SK-N-SH (cell line): ENCODE measurements around the gene HMGXB3. TPM values are rescaled to one million over a fixed set of nuclear protein-coding genes. Genes with fewer than 3 reads are reported as not detected.

ENCODE experiments used
- CTCF ChIA-PET: fragments of 300-600, 350-600 bp; formaldehyde crosslinking; extraction: SDS; loops from one replicate; lab custom pipeline; 2021; lab: Yijun Ruan, JAX
- POLR2A ChIA-PET: fragments of 350-600 bp; sonication (Branson Sonifier 250); formaldehyde crosslinking; extraction: SDS; loops from one replicate; lab custom pipeline; 2020; ENCODE audit warnings: antibody characterized with exemption, inconsistent platforms; lab: Yijun Ruan, JAX
- DNase-seq: peaks from one replicate; pipeline ENCODE4 v3.0.0; 2012
- H2AFZ ChIP-seq: fragments of 200-600 bp; sonication (generic); 2 replicates; pipeline ENCODE4 v1.8.1; 2016; ENCODE audit warnings: antibody characterized with exemption, mild to moderate bottlenecking, low read depth
- H3F3A ChIP-seq: fragments of 200-600 bp; sonication (generic); replicated peaks from 2 replicates; pipeline ENCODE3; 2016; ENCODE audit warnings: antibody characterized with exemption, mild to moderate bottlenecking; ENCODE audit not compliant: insufficient read depth
- H3K27ac ChIP-seq, 2 experiments: fragments of 200-500 bp in 1 of 2; fragments of 200-600 bp in 1 of 2; sonication (Bioruptor generic) in 1 of 2; sonication (generic), shearing (Covaris generic) in 1 of 2; 2 replicates each; pipeline versions ENCODE4 v1.5.1 to v1.6.1; 2014 to 2016; ENCODE audit warnings: low read depth in 2 of 2, inconsistent platforms in 1 of 2, low read length in 1 of 2, mild to moderate bottlenecking in 1 of 2, mixed read lengths in 1 of 2
- H3K27me3 ChIP-seq: fragments of 200-600 bp; sonication (generic), shearing (Covaris generic); 2 replicates; pipeline ENCODE4 v1.6.1; 2016; ENCODE audit warnings: mixed run types; ENCODE audit not compliant: insufficient read depth
- H3K36me3 ChIP-seq, 2 experiments: fragments of 200-500 bp in 1 of 2; fragments of 200-600 bp in 1 of 2; sonication (Bioruptor generic) in 1 of 2; sonication (generic) in 1 of 2; replicated peaks in 1 of 2; 2 replicates each; pipeline versions ENCODE3 to v1.5.1; 2014 to 2016; ENCODE audit warnings: low read length in 1 of 2, mild to moderate bottlenecking in 1 of 2; ENCODE audit not compliant: insufficient read depth in 2 of 2, control insufficient read depth in 1 of 2
- H3K4me1 ChIP-seq, 2 experiments: fragments of 200-500 bp in 1 of 2; fragments of 200-600 bp in 1 of 2; sonication (Bioruptor generic) in 1 of 2; sonication (generic), shearing (Covaris generic) in 1 of 2; 2 replicates each; pipeline versions ENCODE4 v1.5.1 to v1.6.1; 2014 to 2016; ENCODE audit warnings: low read depth in 1 of 2, low read length in 1 of 2, mixed run types in 1 of 2; ENCODE audit not compliant: insufficient read depth in 2 of 2, control insufficient read depth in 1 of 2
- H3K4me2 ChIP-seq: fragments of 200-600 bp; sonication (generic), shearing (Covaris generic); 2 replicates; pipeline ENCODE4 v1.6.1; 2017; ENCODE audit warnings: mixed run types
- H3K4me3 ChIP-seq, 2 experiments: fragments of 200-500 bp in 1 of 2; fragments of 200-600 bp in 1 of 2; sonication (Bioruptor generic) in 1 of 2; sonication (generic), shearing (Covaris generic) in 1 of 2; 2 replicates each; pipeline versions ENCODE4 v1.5.1 to v1.8.1; 2014 to 2016; ENCODE audit warnings: low read depth in 2 of 2, inconsistent platforms in 1 of 2, low read length in 1 of 2, mild to moderate bottlenecking in 1 of 2, mixed read lengths in 1 of 2, moderate library complexity in 1 of 2
- H3K79me2 ChIP-seq: fragments of 200-600 bp; sonication (generic); 2 replicates; pipeline ENCODE4 v1.8.1; 2017; ENCODE audit warnings: mild to moderate bottlenecking; ENCODE audit not compliant: insufficient read depth
- H3K9ac ChIP-seq: fragments of 200-600 bp; sonication (generic); 2 replicates; pipeline ENCODE4 v1.6.1; 2017; ENCODE audit warnings: mixed run types
- H3K9me2 ChIP-seq: fragments of 200-600 bp; sonication (generic); 2 replicates; pipeline ENCODE4 v1.6.1; 2017; ENCODE audit warnings: mixed run types
- H3K9me3 ChIP-seq: fragments of 200-600 bp; sonication (generic); 2 replicates; pipeline ENCODE4 v1.6.1; 2017; ENCODE audit warnings: mixed run types, mild to moderate bottlenecking, moderate library complexity
- H4K20me1 ChIP-seq: fragments of 200-600 bp; sonication (generic); 2 replicates; pipeline ENCODE4 v1.6.1; 2017; ENCODE audit warnings: mild to moderate bottlenecking, mixed run types; ENCODE audit not compliant: insufficient read depth
- CHD2 ChIP-seq: fragments of 150-350 bp; IDR thresholded peaks from 2 replicates; pipeline ENCODE4 v1.6.1; 2018; ENCODE audit warnings: low read length; ENCODE audit not compliant: partially characterized antibody
- EP300 ChIP-seq, 2 experiments: IDR thresholded peaks; 2 replicates each; pipeline versions ENCODE4 v1.4.0 to v1.6.1; 2012; ENCODE audit warnings: borderline replicate concordance in 1 of 2, low read depth in 1 of 2, low read length in 1 of 2
- FOXJ3 ChIP-seq: sonication (generic); formaldehyde crosslinking; IDR thresholded peaks from 2 replicates; pipeline ENCODE4 v1.5.1; 2020; ENCODE audit warnings: mild to moderate bottlenecking, missing genetic modification reagents
- GATA2 ChIP-seq: sonication (generic); formaldehyde crosslinking; IDR thresholded peaks from 2 replicates; pipeline ENCODE4 v1.5.0; 2020; ENCODE audit warnings: mild to moderate bottlenecking, missing genetic modification reagents
- JUND ChIP-seq: IDR thresholded peaks from 2 replicates; pipeline ENCODE4 v1.4.0; 2012
- MEF2A ChIP-seq: IDR thresholded peaks from 2 replicates; pipeline ENCODE4 v1.4.0; 2012; ENCODE audit warnings: low read depth, borderline replicate concordance
- NFIC ChIP-seq: IDR thresholded peaks from 2 replicates; pipeline ENCODE4 v1.4.0; 2012; ENCODE audit warnings: borderline replicate concordance
- TCF12 ChIP-seq: IDR thresholded peaks from 2 replicates; pipeline ENCODE4 v1.4.0; 2012
- TEAD4 ChIP-seq: IDR thresholded peaks from 2 replicates; pipeline ENCODE4 v1.4.0; 2012; ENCODE audit warnings: mild to moderate bottlenecking, borderline replicate concordance; ENCODE audit not compliant: insufficient read depth
- YY1 ChIP-seq: IDR thresholded peaks from 2 replicates; pipeline ENCODE4 v1.4.0; 2012; ENCODE audit warnings: low read depth, mild to moderate bottlenecking
- WGBS: methylation state at CpG from one replicate; pipeline ENCODE4 v1.1.6; 2017; ENCODE audit warnings: low lambda C conversion rate; 5-methylcytosine and 5-hydroxymethylcytosine counted together
- polyA plus RNA-seq, 3 experiments: library from polyadenylated mRNA; depleted of rRNA; stranded (reverse); fragments of >200 nt; gene quantifications; 2 replicates each; pipeline ENCODE4 v1.2.3, GENCODE V29; 2012
- TF ChIP-seq, protein P1 (sequence below): fragments of 150-350 bp; IDR thresholded peaks from 2 replicates; pipeline ENCODE4 v1.6.1; 2016; ENCODE audit warnings: mild to moderate bottlenecking, low read depth, low read length
- TF ChIP-seq, protein P2 (sequence below): IDR thresholded peaks from 2 replicates; pipeline ENCODE4 v1.4.0; 2012; ENCODE audit warnings: low read depth
- TF ChIP-seq, protein P3 (sequence below): IDR thresholded peaks from 2 replicates; pipeline ENCODE4 v1.4.0; 2012; ENCODE audit warnings: low read depth, borderline replicate concordance

The HMGXB3 gene
- polyA plus RNA-seq, 1 of the 3 experiments (the other 2 are of a cell fraction): 28.8 TPM

DNA sequence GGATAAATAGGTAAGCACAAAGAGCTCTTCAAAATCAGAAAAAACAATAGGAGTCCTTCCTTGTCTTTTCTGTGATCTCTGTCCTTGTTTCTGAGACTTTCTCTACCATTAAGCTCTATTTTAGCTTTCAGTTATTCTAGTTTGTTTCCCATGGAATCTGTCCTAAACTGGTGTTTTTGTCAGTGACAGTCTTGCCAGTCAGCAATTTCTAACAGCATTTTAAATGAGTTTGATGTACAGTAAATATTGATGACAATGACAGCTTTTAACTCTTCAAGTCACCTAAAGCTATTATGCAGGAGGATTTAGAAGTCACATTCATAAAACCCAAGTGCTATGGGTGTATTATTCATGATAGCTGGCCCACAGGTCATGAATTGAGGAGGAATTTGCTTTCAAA lies 18.0 kb upstream of the HMGXB3 start:
- POLR2A ChIA-PET: no interaction called here
- Histone ChIP-seq H3K36me3 (peaks cover 6 to 25% of the 10 kb centered on the region in 2 experiments), H3K4me2 (no peak overlapping the region), H3K79me2 (no peaks in the 10 kb centered on the region), H3K9me3 (no peaks in the 10 kb centered on the region), H4K20me1 (no peaks in the 10 kb centered on the region), H3K4me3 (no peak overlapping the region), H3K9me2 (no peaks in the 10 kb centered on the region), H3K27ac (no peak overlapping the region), H3K4me1 (no peaks in the 10 kb centered on the region), H2AFZ (no peak overlapping the region), H3K27me3 (no peaks in the 10 kb centered on the region), H3K9ac (no peak overlapping the region), H3F3A (no peaks in the 10 kb centered on the region)
- TF ChIP-seq MEF2A: no peak
- DNase-seq: no peak
- CTCF ChIA-PET: interaction anchor here (0.9 to 6.8 kb wide), 9 partner anchors 8 to 154 kb away, joined by 3 to 38 read pairs (median 5); partner anchors contain the start of gene SLC26A2

DNA sequence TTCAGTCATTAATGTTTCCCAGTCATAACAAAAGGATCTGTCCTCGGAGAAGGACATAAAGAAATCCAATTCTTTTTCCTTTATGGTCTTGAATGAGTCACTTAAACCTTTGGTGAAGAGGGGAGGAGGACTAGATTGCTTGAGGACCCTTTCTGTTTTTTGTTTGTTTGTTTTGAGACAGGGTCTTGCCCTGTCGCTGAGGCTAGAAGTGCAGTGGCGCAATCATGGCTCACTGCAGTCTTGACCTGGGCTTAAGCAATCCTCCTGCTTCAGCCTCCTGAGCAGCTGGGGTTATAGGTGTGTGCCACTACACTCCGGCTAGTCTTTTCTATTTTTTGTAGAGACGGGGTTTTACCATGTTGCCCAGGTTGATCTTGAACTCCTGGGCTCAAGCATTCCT lies 12.4 kb upstream of the HMGXB3 start:
- ChIA-PET CTCF (interaction anchor here (1.2 to 2.7 kb wide), 3 partner anchors 135 to 154 kb away, joined by 5 to 10 read pairs (median 6); no protein-coding TSS in a partner anchor), POLR2A (no interaction called here)
- Histone ChIP-seq H3F3A (peaks cover 6% of the 10 kb centered on the region), H4K20me1 (no peaks in the 10 kb centered on the region), H3K4me2 (no peak overlapping the region), H3K4me1 (peaks cover 0 to 3% of the 10 kb centered on the region in 2 experiments; a peak in 1 of 4 replicates), H3K9ac (no peak overlapping the region), H3K9me3 (no peaks in the 10 kb centered on the region), H2AFZ (no peak overlapping the region), H3K36me3 (no peaks in the 10 kb centered on the region), H3K27me3 (no peaks in the 10 kb centered on the region), H3K79me2 (no peaks in the 10 kb centered on the region), H3K9me2 (no peaks in the 10 kb centered on the region), H3K4me3 (no peak overlapping the region), H3K27ac (no peak overlapping the region)
- DNase-seq: no peak
- TF ChIP-seq TCF12: no peak
- no peak for TF ChIP-seq NFIC
- no peak for TF ChIP-seq TEAD4
- TF ChIP-seq YY1: no peak
- no peak for TF ChIP-seq GATA2 (CRISPR knock-in tag)
- TF ChIP-seq EP300 (IDR thresholded peaks at IDR 0.05; ENCODE audit: borderline replicate concordance in 1 of 2, low read depth in 1 of 2, low read length in 1 of 2): no peak
- TF ChIP-seq, protein P1, sequence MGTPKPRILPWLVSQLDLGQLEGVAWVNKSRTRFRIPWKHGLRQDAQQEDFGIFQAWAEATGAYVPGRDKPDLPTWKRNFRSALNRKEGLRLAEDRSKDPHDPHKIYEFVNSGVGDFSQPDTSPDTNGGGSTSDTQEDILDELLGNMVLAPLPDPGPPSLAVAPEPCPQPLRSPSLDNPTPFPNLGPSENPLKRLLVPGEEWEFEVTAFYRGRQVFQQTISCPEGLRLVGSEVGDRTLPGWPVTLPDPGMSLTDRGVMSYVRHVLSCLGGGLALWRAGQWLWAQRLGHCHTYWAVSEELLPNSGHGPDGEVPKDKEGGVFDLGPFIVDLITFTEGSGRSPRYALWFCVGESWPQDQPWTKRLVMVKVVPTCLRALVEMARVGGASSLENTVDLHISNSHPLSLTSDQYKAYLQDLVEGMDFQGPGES: no peak
- TF ChIP-seq CHD2: no peak
- TF ChIP-seq, protein P2, sequence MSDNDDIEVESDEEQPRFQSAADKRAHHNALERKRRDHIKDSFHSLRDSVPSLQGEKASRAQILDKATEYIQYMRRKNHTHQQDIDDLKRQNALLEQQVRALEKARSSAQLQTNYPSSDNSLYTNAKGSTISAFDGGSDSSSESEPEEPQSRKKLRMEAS: no peak
- no peak for TF ChIP-seq JUND
- TF ChIP-seq FOXJ3 (CRISPR knock-in tag): no peak
- TF ChIP-seq, protein P3, sequence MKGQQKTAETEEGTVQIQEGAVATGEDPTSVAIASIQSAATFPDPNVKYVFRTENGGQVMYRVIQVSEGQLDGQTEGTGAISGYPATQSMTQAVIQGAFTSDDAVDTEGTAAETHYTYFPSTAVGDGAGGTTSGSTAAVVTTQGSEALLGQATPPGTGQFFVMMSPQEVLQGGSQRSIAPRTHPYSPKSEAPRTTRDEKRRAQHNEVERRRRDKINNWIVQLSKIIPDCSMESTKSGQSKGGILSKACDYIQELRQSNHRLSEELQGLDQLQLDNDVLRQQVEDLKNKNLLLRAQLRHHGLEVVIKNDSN: no peak
- WGBS: 89% methylated on average over 5 of the region's 5 CpGs
